Breast epithelium (tissue), 4 donors: ENCODE measurements around the gene LACTBL1. TPM values are rescaled to one million over a fixed set of nuclear protein-coding genes. Genes with fewer than 3 reads are reported as not detected.
"Not testable (repeated sequence)": the region's sequence is repeated elsewhere in the genome, so short reads cannot be mapped to it uniquely, and the experiment has no call there.

ENCODE experiments used
- DNase-seq, 2 donors: peaks; one replicate each; pipeline ENCODE4 v3.0.0-alpha.2; 2019; ENCODE audit warnings: low spot score in 2 of 2
- H3K27ac ChIP-seq, 2 donors: fragments of 200-600 bp; sonication (generic) in 1 of 2; one replicate each; pipeline ENCODE4 v1.5.1; 2016 to 2019; ENCODE audit warnings: mild to moderate bottlenecking in 1 of 2
- H3K27me3 ChIP-seq, 2 donors: fragments of 200-600 bp; sonication (generic) in 1 of 2; one replicate each; pipeline versions ENCODE4 v1.5.1 to v1.6.0; 2017 to 2019; ENCODE audit warnings: control low read depth in 1 of 2, mild to moderate bottlenecking in 1 of 2
- H3K36me3 ChIP-seq: fragments of 200-600 bp; one replicate; pipeline ENCODE4 v1.5.1; 2019
- H3K4me1 ChIP-seq, 2 donors: fragments of 200-600 bp; sonication (generic); one replicate each; pipeline ENCODE4 v1.5.1; 2016 to 2019; ENCODE audit warnings: control low read depth in 1 of 2
- H3K4me3 ChIP-seq, 3 donors: fragments of 200-600 bp; sonication (generic); 1 replicate in 2 of 3; 2 replicates in 1 of 3; pipeline ENCODE4 v1.5.1; 2016 to 2019; ENCODE audit warnings: mild to moderate bottlenecking in 3 of 3, moderate library complexity in 2 of 3
- H3K9me3 ChIP-seq, 2 donors: fragments of 200-600 bp; sonication (generic) in 1 of 2; one replicate each; pipeline ENCODE4 v1.5.1; 2016 to 2019; ENCODE audit warnings: control low read depth in 1 of 2
- CTCF ChIP-seq, 3 donors: fragments of 450-650 bp; IDR thresholded peaks; one replicate each; pipeline ENCODE4 v1.5.1; 2016 to 2017; ENCODE audit warnings: antibody characterized with exemption in 3 of 3, mild to moderate bottlenecking in 3 of 3, moderate library complexity in 3 of 3
- POLR2A ChIP-seq: fragments of 450-650 bp; IDR thresholded peaks from one replicate; pipeline ENCODE4 v1.6.1; 2016; ENCODE audit warnings: antibody characterized with exemption, mild to moderate bottlenecking, moderate library complexity
- POLR2AphosphoS5 ChIP-seq, 3 donors: sonication (generic); formaldehyde crosslinking; IDR thresholded peaks; one replicate each; pipeline ENCODE4 v1.6.1; 2017; ENCODE audit warnings: antibody characterized with exemption in 3 of 3
- intact Hi-C: fragments of 100-400 bp; cut with DNase I; formaldehyde crosslinking; loops from one replicate; pipeline ENCODE4 v1.15.1; 2023; ENCODE audit warnings: low total_unique reads
- total RNA-seq, 3 donors: library from RNA; depleted of rRNA; stranded (reverse); fragments of >200 nt; gene quantifications; one replicate each; pipeline ENCODE4 v1.1.0, GENCODE V29; 2016

LACTBL1 gene
- total RNA-seq, 3 donors from 2014 or later, result not detected

GRCh38 chr1:22983944-22984343, 11.3 kb upstream of the LACTBL1 start:
- no peaks in the 10 kb centered on the region for H3K4me1 ChIP-seq
- no peaks in the 10 kb centered on the region for H3K36me3 ChIP-seq
- TF ChIP-seq POLR2AphosphoS5 (IDR thresholded peaks at IDR 0.05) (no peak), CTCF (IDR thresholded peaks at IDR 0.05) (no peak), POLR2A (no peak)
- intact Hi-C loops, result no loop called here
- H3K4me3 ChIP-seq, result no peak overlapping the region
- no peak for DNase-seq
- H3K9me3 ChIP-seq, result no peaks in the 10 kb centered on the region
- H3K27ac ChIP-seq, result no peak overlapping the region
- no peaks in the 10 kb centered on the region for H3K27me3 ChIP-seq

GRCh38 chr1:22980471-22980790, 7.8 kb upstream of the LACTBL1 start:
- H3K9me3 ChIP-seq, H3K27me3 ChIP-seq, H3K27ac ChIP-seq, H3K4me3 ChIP-seq, H3K36me3 ChIP-seq, intact Hi-C loops, DNase-seq, H3K4me1 ChIP-seq: not testable (repeated sequence)

GRCh38 chr1:22978299-22978698, 5.6 kb upstream of the LACTBL1 start:
- TF ChIP-seq POLR2AphosphoS5 (IDR thresholded peaks at IDR 0.05) (no peak), CTCF (IDR thresholded peaks at IDR 0.05) (no peak), POLR2A (no peak)
- Histone ChIP-seq H3K4me3 (no peak overlapping the region), H3K4me1 (no peaks in the 10 kb centered on the region), H3K27me3 (no peaks in the 10 kb centered on the region), H3K36me3 (no peaks in the 10 kb centered on the region), H3K9me3 (no peaks in the 10 kb centered on the region), H3K27ac (no peak overlapping the region)
- intact Hi-C loops, result no loop called here
- no peak for DNase-seq

- TF ChIP-seq POLR2AphosphoS5 (IDR thresholded peaks at IDR 0.05) (no peak), POLR2A (no peak), CTCF (IDR thresholded peaks at IDR 0.05) (peak in 2 of 3 donors; percentile 61 to 68)
- H3K9me3 ChIP-seq, result no peaks in the 10 kb centered on the region
- no peak overlapping the region for H3K4me3 ChIP-seq
- DNase-seq, result peak in 1 of 2 donors; percentile 32
- no peaks in the 10 kb centered on the region for H3K36me3 ChIP-seq
- H3K4me1 ChIP-seq, result no peaks in the 10 kb centered on the region
- H3K27ac ChIP-seq, result no peak overlapping the region
- peaks cover 0 to 7% of the 10 kb centered on the region in 2 donors for H3K27me3 ChIP-seq
- intact Hi-C loops, result no loop called here
Observed at GRCh38 chr1:22976461-22977243, 4.0 kb upstream of the LACTBL1 start.

GRCh38 chr1:22976127-22976460, 3.4 kb upstream of the LACTBL1 start:
- Histone ChIP-seq H3K36me3 (no peaks in the 10 kb centered on the region), H3K4me1 (no peaks in the 10 kb centered on the region), H3K9me3 (no peaks in the 10 kb centered on the region), H3K4me3 (no peak overlapping the region), H3K27ac (no peak overlapping the region), H3K27me3 (peaks cover 0 to 7% of the 10 kb centered on the region in 2 donors)
- TF ChIP-seq POLR2AphosphoS5 (IDR thresholded peaks at IDR 0.05) (no peak), CTCF (IDR thresholded peaks at IDR 0.05) (no peak), POLR2A (no peak)
- no peak for DNase-seq
- intact Hi-C loops, result no loop called here

- no peaks in the 10 kb centered on the region for H3K36me3 ChIP-seq
- H3K27ac ChIP-seq, result no peak overlapping the region
- H3K4me3 ChIP-seq, result no peak overlapping the region
- no peaks in the 10 kb centered on the region for H3K4me1 ChIP-seq
- no peak for DNase-seq
- intact Hi-C loops, result no loop called here
- TF ChIP-seq CTCF (IDR thresholded peaks at IDR 0.05) (no peak), POLR2AphosphoS5 (IDR thresholded peaks at IDR 0.05) (no peak), POLR2A (no peak)
- H3K9me3 ChIP-seq, result no peaks in the 10 kb centered on the region
- H3K27me3 ChIP-seq, result peaks cover 0 to 7% of the 10 kb centered on the region in 2 donors
Observed at GRCh38 chr1:22975694-22976093, 3.0 kb upstream of the LACTBL1 start.
